SK-N-SH (cell line): ENCODE results near the gene PTPRJ. TPM values are rescaled to one million over a fixed set of nuclear protein-coding genes. Genes with fewer than 3 reads are reported as not detected.

ENCODE experiments used
- CTCF ChIA-PET: fragments of 300-600, 350-600 bp; formaldehyde crosslinking; extraction: SDS; loops from one replicate; lab custom pipeline; 2021; lab: Yijun Ruan, JAX
- POLR2A ChIA-PET: fragments of 350-600 bp; sonication (Branson Sonifier 250); formaldehyde crosslinking; extraction: SDS; loops from one replicate; lab custom pipeline; 2020; ENCODE audit warnings: antibody characterized with exemption, inconsistent platforms; lab: Yijun Ruan, JAX
- DNase-seq: peaks from one replicate; pipeline ENCODE4 v3.0.0; 2012
- H2AFZ ChIP-seq: fragments of 200-600 bp; sonication (generic); 2 replicates; pipeline ENCODE4 v1.8.1; 2016; ENCODE audit warnings: antibody characterized with exemption, mild to moderate bottlenecking, low read depth
- H3F3A ChIP-seq: fragments of 200-600 bp; sonication (generic); replicated peaks from 2 replicates; pipeline ENCODE3; 2016; ENCODE audit warnings: antibody characterized with exemption, mild to moderate bottlenecking; ENCODE audit not compliant: insufficient read depth
- H3K27ac ChIP-seq, 2 experiments: fragments of 200-500 bp in 1 of 2; fragments of 200-600 bp in 1 of 2; sonication (Bioruptor generic) in 1 of 2; sonication (generic), shearing (Covaris generic) in 1 of 2; 2 replicates each; pipeline versions ENCODE4 v1.5.1 to v1.6.1; 2014 to 2016; ENCODE audit warnings: low read depth in 2 of 2, inconsistent platforms in 1 of 2, low read length in 1 of 2, mild to moderate bottlenecking in 1 of 2, mixed read lengths in 1 of 2
- H3K27me3 ChIP-seq: fragments of 200-600 bp; sonication (generic), shearing (Covaris generic); 2 replicates; pipeline ENCODE4 v1.6.1; 2016; ENCODE audit warnings: mixed run types; ENCODE audit not compliant: insufficient read depth
- H3K36me3 ChIP-seq, 2 experiments: fragments of 200-500 bp in 1 of 2; fragments of 200-600 bp in 1 of 2; sonication (Bioruptor generic) in 1 of 2; sonication (generic) in 1 of 2; replicated peaks in 1 of 2; 2 replicates each; pipeline versions ENCODE3 to v1.5.1; 2014 to 2016; ENCODE audit warnings: low read length in 1 of 2, mild to moderate bottlenecking in 1 of 2; ENCODE audit not compliant: insufficient read depth in 2 of 2, control insufficient read depth in 1 of 2
- H3K4me1 ChIP-seq, 2 experiments: fragments of 200-500 bp in 1 of 2; fragments of 200-600 bp in 1 of 2; sonication (Bioruptor generic) in 1 of 2; sonication (generic), shearing (Covaris generic) in 1 of 2; 2 replicates each; pipeline versions ENCODE4 v1.5.1 to v1.6.1; 2014 to 2016; ENCODE audit warnings: low read depth in 1 of 2, low read length in 1 of 2, mixed run types in 1 of 2; ENCODE audit not compliant: insufficient read depth in 2 of 2, control insufficient read depth in 1 of 2
- H3K4me2 ChIP-seq: fragments of 200-600 bp; sonication (generic), shearing (Covaris generic); 2 replicates; pipeline ENCODE4 v1.6.1; 2017; ENCODE audit warnings: mixed run types
- H3K4me3 ChIP-seq, 2 experiments: fragments of 200-500 bp in 1 of 2; fragments of 200-600 bp in 1 of 2; sonication (Bioruptor generic) in 1 of 2; sonication (generic), shearing (Covaris generic) in 1 of 2; 2 replicates each; pipeline versions ENCODE4 v1.5.1 to v1.8.1; 2014 to 2016; ENCODE audit warnings: low read depth in 2 of 2, inconsistent platforms in 1 of 2, low read length in 1 of 2, mild to moderate bottlenecking in 1 of 2, mixed read lengths in 1 of 2, moderate library complexity in 1 of 2
- H3K79me2 ChIP-seq: fragments of 200-600 bp; sonication (generic); 2 replicates; pipeline ENCODE4 v1.8.1; 2017; ENCODE audit warnings: mild to moderate bottlenecking; ENCODE audit not compliant: insufficient read depth
- H3K9ac ChIP-seq: fragments of 200-600 bp; sonication (generic); 2 replicates; pipeline ENCODE4 v1.6.1; 2017; ENCODE audit warnings: mixed run types
- H3K9me2 ChIP-seq: fragments of 200-600 bp; sonication (generic); 2 replicates; pipeline ENCODE4 v1.6.1; 2017; ENCODE audit warnings: mixed run types
- H3K9me3 ChIP-seq: fragments of 200-600 bp; sonication (generic); 2 replicates; pipeline ENCODE4 v1.6.1; 2017; ENCODE audit warnings: mixed run types, mild to moderate bottlenecking, moderate library complexity
- H4K20me1 ChIP-seq: fragments of 200-600 bp; sonication (generic); 2 replicates; pipeline ENCODE4 v1.6.1; 2017; ENCODE audit warnings: mild to moderate bottlenecking, mixed run types; ENCODE audit not compliant: insufficient read depth
- CTCF ChIP-seq: fragments of 200-600 bp; sonication (generic); IDR thresholded peaks from 2 replicates; pipeline ENCODE4 v1.6.1; 2017; ENCODE audit warnings: antibody characterized with exemption, mild to moderate bottlenecking, moderate library complexity
- ELF1 ChIP-seq: IDR thresholded peaks from 2 replicates; pipeline ENCODE4 v1.4.0; 2012
- PBX3 ChIP-seq: IDR thresholded peaks from 2 replicates; pipeline ENCODE4; 2012
- REST ChIP-seq: IDR thresholded peaks from 2 replicates; pipeline ENCODE4 v1.6.1; 2012; ENCODE audit warnings: mild to moderate bottlenecking, low read depth, low read length, moderate library complexity
- RFX5 ChIP-seq: IDR thresholded peaks from 2 replicates; pipeline ENCODE4 v1.6.1; 2012; ENCODE audit warnings: mild to moderate bottlenecking, improper control_type of control experiment, low read length
- WGBS: methylation state at CpG from one replicate; pipeline ENCODE4 v1.1.6; 2017; ENCODE audit warnings: low lambda C conversion rate; 5-methylcytosine and 5-hydroxymethylcytosine counted together
- polyA plus RNA-seq, 3 experiments: library from polyadenylated mRNA; depleted of rRNA; stranded (reverse); fragments of >200 nt; gene quantifications; 2 replicates each; pipeline ENCODE4 v1.2.3, GENCODE V29; 2012

The PTPRJ gene
- polyA plus RNA-seq, 1 of the 3 experiments (the other 2 are of a cell fraction): 4.5 TPM

DNA sequence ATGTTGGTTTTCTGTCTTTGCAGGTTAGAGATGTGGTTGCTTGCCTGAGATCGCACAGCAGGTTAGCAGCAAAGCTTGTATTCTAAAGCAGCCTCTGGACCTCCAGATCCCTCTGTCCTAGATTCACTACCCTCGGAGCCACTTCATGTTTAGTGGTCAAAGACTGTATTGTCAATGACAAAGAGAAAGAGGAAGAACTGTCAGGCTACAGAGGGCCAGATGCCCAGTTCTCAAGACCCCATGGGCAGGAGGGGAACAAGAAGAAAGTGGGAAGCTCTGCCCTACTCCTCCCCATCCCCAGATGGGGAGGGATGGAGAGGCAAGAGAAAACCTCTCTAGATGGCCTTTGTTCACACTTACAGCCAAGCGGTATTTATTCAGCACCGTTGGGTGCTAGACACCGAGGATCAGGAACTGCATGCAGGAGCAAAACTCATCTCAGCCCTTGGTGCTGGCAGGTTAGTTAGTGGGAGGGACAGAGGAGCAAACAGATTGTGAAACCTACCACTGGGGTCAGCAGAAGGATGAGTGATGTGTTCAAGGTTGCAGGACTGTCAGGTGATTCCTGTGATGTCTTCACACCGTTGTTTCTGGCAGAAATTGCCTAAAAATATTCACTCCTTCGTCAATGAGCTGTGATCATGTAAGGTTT lies 38.3 kb upstream of the PTPRJ start (continued):
- TF ChIP-seq REST (no peak), CTCF (no peak), PBX3 (no peak)

DNA sequence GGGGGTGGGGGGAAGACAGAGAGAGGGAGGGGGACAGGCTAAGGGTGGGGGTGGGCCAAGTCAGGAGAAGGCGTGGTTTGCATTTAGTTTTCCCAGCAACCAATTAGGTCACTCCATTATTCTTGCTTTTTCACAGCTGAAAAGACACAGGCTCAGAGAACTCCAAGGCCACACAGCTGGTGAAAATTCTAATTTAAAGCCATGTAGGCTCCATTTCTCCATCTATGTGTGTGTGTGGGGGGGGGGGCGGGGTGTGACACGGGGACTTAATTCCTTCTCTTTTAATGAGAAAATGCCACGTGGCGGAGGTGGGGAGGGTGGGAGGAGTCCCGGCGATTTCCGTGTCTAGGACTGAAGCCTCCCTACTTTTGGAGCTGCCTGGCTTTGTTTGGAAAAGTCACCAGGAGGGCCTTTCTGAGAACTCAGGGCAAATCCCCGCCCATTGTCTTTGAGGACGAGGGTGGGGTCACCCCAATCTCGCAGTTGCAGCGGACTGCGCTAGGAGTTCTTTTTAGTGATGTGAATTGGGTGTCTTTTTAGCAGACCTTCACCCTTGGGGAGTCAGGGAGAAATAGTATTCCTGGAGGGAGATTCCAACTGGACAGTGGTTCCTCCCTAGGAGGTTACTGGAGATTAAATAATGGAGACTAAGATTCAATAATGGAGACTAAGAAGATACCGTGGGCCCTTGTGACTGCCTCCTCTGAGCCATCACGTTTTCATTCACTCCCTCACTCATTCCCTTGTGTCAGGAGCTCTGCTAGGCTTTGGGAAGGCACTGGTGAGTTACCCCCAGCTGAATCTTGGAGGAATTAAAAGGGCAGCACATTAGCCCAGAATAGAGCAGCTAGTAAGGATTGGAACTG lies 36.4 kb upstream of the PTPRJ start:
- no peaks in the 10 kb centered on the region for H3K9me2 ChIP-seq
- 81% methylated on average over 15 of the region's 15 CpGs for WGBS
- H3F3A ChIP-seq: peaks cover 54% of the 10 kb centered on the region
- ChIA-PET POLR2A (no interaction called here), CTCF (interaction anchor here (0.6 to 1.2 kb wide), 3 partner anchors 10 to 21 kb away, joined by 3 to 6 read pairs (median 5); no protein-coding TSS in a partner anchor)
- no peaks in the 10 kb centered on the region for H3K27me3 ChIP-seq
- H2AFZ ChIP-seq: peak overlapping the region; percentile 43; the same call in 1 of the 2 replicates
- H3K36me3 ChIP-seq: no peaks in the 10 kb centered on the region
- peak overlapping the region; percentile 12; the same call in 1 of the 2 replicates for H3K9ac ChIP-seq
- no peak overlapping the region for H3K4me2 ChIP-seq
- no peaks in the 10 kb centered on the region for H3K79me2 ChIP-seq
- no peaks in the 10 kb centered on the region for H3K9me3 ChIP-seq
- peaks cover 0 to 11% of the 10 kb centered on the region in 2 experiments; a peak in 2 of 4 replicates for H3K4me1 ChIP-seq
- no peak for DNase-seq
- H3K4me3 ChIP-seq: no peak overlapping the region
- TF ChIP-seq ELF1: no peak
- TF ChIP-seq RFX5: peak; percentile 41; the same call in 1 of the 2 replicates
- no peaks in the 10 kb centered on the region for H4K20me1 ChIP-seq
- peak overlapping the region in 1 of 2 experiments; percentile 60; a peak in 2 of 4 replicates for H3K27ac ChIP-seq
